GM18517 (cell line): ENCODE data around the gene RAB40C.

ENCODE experiments used
- ATAC-seq: cut with Tn5 transposase; IDR thresholded peaks from one replicate; pipeline ENCODE4 v1.9.1; 2021; ENCODE audit warnings: mild to moderate bottlenecking, moderate library complexity; ENCODE audit not compliant: unreplicated experiment

Gene RAB40C

GRCh38 chr16:678209-678857 lies 88.5 kb downstream of the RAB40C start:
- no peak for ATAC-seq
